GM20000 (cell line): ENCODE measurements around the gene FARS2.

Experiments used
- DNase-seq: peaks from one replicate; pipeline ENCODE4 v3.0.0; 2012; ENCODE audit warnings: low spot score
- CTCF ChIP-seq: IDR thresholded peaks from 2 replicates; pipeline ENCODE4 v1.5.1; 2012; ENCODE audit warnings: mild to moderate bottlenecking, control low read depth; ENCODE audit errors: extremely low read depth, missing control alignments

Gene FARS2

GRCh38 chr6:5590187-5590586 lies 328.9 kb downstream of the FARS2 start:
- no peak for DNase-seq
- no peak for TF ChIP-seq CTCF

- no peak for DNase-seq
- TF ChIP-seq CTCF = no peak
These were observed 331.7 kb downstream of the FARS2 start for GRCh38 chr6:5592886-5593519.

- no peak for DNase-seq
- TF ChIP-seq CTCF = no peak
These were observed 333.9 kb downstream of the FARS2 start for GRCh38 chr6:5595184-5595583.

- no peak for TF ChIP-seq CTCF
- no peak for DNase-seq
These were observed 336.1 kb downstream of the FARS2 start for GRCh38 chr6:5597413-5597812.

- no peak for TF ChIP-seq CTCF
- DNase-seq = no peak
These were observed 336.8 kb downstream of the FARS2 start for GRCh38 chr6:5598123-5598522.

GRCh38 chr6:5599127-5599526 lies 337.8 kb downstream of the FARS2 start:
- TF ChIP-seq CTCF = no peak
- DNase-seq = no peak

GRCh38 chr6:5605937-5606336 lies 344.6 kb downstream of the FARS2 start:
- no peak for DNase-seq
- TF ChIP-seq CTCF = no peak

GRCh38 chr6:5606546-5606945 lies 345.2 kb downstream of the FARS2 start:
- no peak for DNase-seq
- no peak for TF ChIP-seq CTCF
